Measurements from ENCODE around the gene NPEPL1. TPM values are rescaled to one million over a fixed set of nuclear protein-coding genes. Genes with fewer than 3 reads are reported as not detected.

The NPEPL1 gene
- total RNA-seq, 1 donor from 2014 or later, result 43.2 TPM

DNA sequence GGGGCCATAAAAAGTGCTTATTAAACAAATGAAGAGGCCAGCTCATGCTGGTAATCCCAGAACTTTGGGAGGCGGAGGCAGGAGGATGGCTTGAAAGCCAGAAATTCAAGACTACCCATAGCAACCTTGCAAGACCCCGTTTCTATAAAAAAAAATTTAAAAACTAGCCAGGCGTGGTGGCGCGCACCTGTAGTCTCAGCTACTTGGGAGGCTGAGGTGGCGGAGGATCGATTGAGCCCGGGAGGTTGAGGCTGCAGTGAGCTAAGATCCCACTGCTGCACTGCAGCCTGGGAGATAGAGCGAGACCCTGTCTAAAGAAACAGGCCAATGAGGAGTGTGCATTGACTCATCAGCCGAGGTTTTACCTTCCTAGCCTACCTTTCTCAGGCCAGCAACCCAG lies 15.2 kb downstream of the NPEPL1 start:
- peaks cover 7% of the 10 kb centered on the region for H3K27me3 Mint-ChIP-seq (ENCODE audit: unreplicated experiment)
- DNase-seq, result no peak
- no peak for TF ChIP-seq CTCF (IDR thresholded peaks at IDR 0.05; ENCODE audit: partially characterized antibody, unreplicated experiment)
- H3K27ac Mint-ChIP-seq (ENCODE audit: unreplicated experiment), result no peak overlapping the region
- H3K36me3 Mint-ChIP-seq (ENCODE audit: unreplicated experiment), result peaks cover 24% of the 10 kb centered on the region
- no peaks in the 10 kb centered on the region for H3K9me3 Mint-ChIP-seq (ENCODE audit: unreplicated experiment)
- H3K4me1 Mint-ChIP-seq (ENCODE audit: low read depth, unreplicated experiment), result peaks cover 10% of the 10 kb centered on the region
- no peak overlapping the region for H3K4me3 Mint-ChIP-seq (ENCODE audit: unreplicated experiment)

- peaks cover 10% of the 10 kb centered on the region for H3K4me1 Mint-ChIP-seq (ENCODE audit: low read depth, unreplicated experiment)
- no peak for TF ChIP-seq CTCF (IDR thresholded peaks at IDR 0.05; ENCODE audit: partially characterized antibody, unreplicated experiment)
- no peaks in the 10 kb centered on the region for H3K9me3 Mint-ChIP-seq (ENCODE audit: unreplicated experiment)
- peaks cover 7% of the 10 kb centered on the region for H3K27me3 Mint-ChIP-seq (ENCODE audit: unreplicated experiment)
- H3K27ac Mint-ChIP-seq (ENCODE audit: unreplicated experiment), result no peak overlapping the region
- H3K36me3 Mint-ChIP-seq (ENCODE audit: unreplicated experiment), result peaks cover 17% of the 10 kb centered on the region
- H3K4me3 Mint-ChIP-seq (ENCODE audit: unreplicated experiment), result no peak overlapping the region
- DNase-seq, result no peak
These were observed 15.8 kb downstream of the NPEPL1 start for GRCh38 chr20:58708246-58708931.

DNA sequence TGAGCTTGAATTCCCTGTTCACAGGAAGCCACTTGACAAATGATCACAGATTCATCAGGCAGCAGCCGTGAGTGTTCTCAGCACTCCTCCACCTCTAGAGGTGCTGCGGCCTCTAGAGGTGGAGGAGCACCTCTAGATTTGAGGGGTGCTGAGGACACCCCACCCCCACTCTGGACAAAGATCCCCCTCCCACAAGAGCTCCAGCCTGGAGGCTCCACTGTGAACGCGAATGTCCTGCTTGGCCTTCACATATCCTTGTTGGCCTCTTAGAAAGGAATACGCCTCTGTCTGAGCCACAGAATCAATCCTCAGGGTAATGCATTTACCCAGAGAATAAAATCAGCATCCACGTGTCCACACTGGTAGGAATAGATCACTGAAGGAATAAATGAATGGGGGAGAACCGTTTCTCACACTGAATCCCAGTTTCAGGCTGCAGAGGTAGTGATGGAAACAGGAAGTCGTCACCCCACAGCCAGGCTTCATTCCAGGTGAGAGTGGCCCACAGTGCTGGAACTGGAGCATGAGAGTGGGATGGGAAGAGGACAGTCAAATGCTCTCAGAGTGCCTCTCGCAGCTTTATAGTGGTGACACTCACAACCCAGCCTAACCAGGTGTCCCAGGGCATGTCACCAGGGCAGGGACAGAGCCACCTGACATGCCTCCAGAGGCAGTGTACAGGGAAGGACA lies 16.6 kb downstream of the NPEPL1 start:
- peaks cover 14% of the 10 kb centered on the region for H3K36me3 Mint-ChIP-seq (ENCODE audit: unreplicated experiment)
- no peak for TF ChIP-seq CTCF (IDR thresholded peaks at IDR 0.05; ENCODE audit: partially characterized antibody, unreplicated experiment)

DNA sequence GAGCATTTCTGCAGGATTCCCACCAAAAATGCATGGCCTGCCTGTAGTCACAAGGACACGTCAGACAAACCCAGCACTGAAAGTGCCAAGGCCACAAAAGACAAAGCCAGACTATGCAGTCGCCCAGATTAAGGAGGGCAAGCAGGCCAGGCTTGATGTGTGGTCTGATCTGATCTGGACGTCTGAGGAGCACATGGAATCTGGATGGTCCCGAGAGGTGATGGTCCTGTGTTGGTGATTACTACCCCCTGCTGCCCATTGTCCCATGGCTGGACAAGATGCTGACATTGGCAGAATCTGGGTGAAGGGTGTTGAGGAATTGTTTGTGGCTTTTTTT lies 17.1 kb downstream of the NPEPL1 start:
- peaks cover 7% of the 10 kb centered on the region for H3K27me3 Mint-ChIP-seq (ENCODE audit: unreplicated experiment)
- no peak for DNase-seq
- no peak overlapping the region for H3K4me3 Mint-ChIP-seq (ENCODE audit: unreplicated experiment)
- no peak overlapping the region for H3K27ac Mint-ChIP-seq (ENCODE audit: unreplicated experiment)
- peaks cover 10% of the 10 kb centered on the region for H3K4me1 Mint-ChIP-seq (ENCODE audit: low read depth, unreplicated experiment)
- no peak for TF ChIP-seq CTCF (IDR thresholded peaks at IDR 0.05; ENCODE audit: partially characterized antibody, unreplicated experiment)
- no peaks in the 10 kb centered on the region for H3K9me3 Mint-ChIP-seq (ENCODE audit: unreplicated experiment)
- peaks cover 9% of the 10 kb centered on the region for H3K36me3 Mint-ChIP-seq (ENCODE audit: unreplicated experiment)

More for the DNA sequence above, 16.6 kb downstream of the NPEPL1 start:
- Mint-ChIP-seq H3K9me3 (ENCODE audit: unreplicated experiment) (no peaks in the 10 kb centered on the region), H3K4me3 (ENCODE audit: unreplicated experiment) (no peak overlapping the region), H3K4me1 (ENCODE audit: low read depth, unreplicated experiment) (peaks cover 10% of the 10 kb centered on the region), H3K27me3 (ENCODE audit: unreplicated experiment) (peaks cover 7% of the 10 kb centered on the region), H3K27ac (ENCODE audit: unreplicated experiment) (no peak overlapping the region)
- no peak for DNase-seq
